Natural killer cell treated with Interleukin-12 subunit alpha and Interleukin-12 subunit beta and Interleukin-15 and Interleukin-18, amount 100 ng/mL, for 72 hours (primary cell): ENCODE results near the gene TIMM17A. TPM values are rescaled to one million over a fixed set of nuclear protein-coding genes. Genes with fewer than 3 reads are reported as not detected.

Experiments
- ATAC-seq, 2 donors: fragments of 150-1000 bp; cut with Tn5 transposase in 1 of 2; sonication (Bioruptor Pico), chemical (Tn5 transposase) in 1 of 2; 2 replicates each; pipeline ENCODE4 v1.10.0; 2021
- DNase-seq: peaks from one replicate; pipeline ENCODE4 v3.0.0; 2022; ENCODE audit warnings: low spot score
- H3K27ac Mint-ChIP-seq, 2 donors: 1 replicate in 1 of 2; 2 replicates in 1 of 2; pipeline ENCODE4 v1.8.0; 2022; ENCODE audit warnings: mixed read lengths in 2 of 2, mild to moderate bottlenecking in 1 of 2, moderate library complexity in 1 of 2
- H3K27me3 Mint-ChIP-seq, 2 donors: 1 replicate in 1 of 2; 2 replicates in 1 of 2; pipeline ENCODE4 v1.8.0; 2022; ENCODE audit warnings: mixed read lengths in 2 of 2
- H3K36me3 Mint-ChIP-seq: one replicate; pipeline ENCODE4 v1.8.0; 2022; ENCODE audit warnings: mixed read lengths
- H3K4me1 Mint-ChIP-seq, 2 donors: 1 replicate in 1 of 2; 2 replicates in 1 of 2; pipeline ENCODE4 v1.8.0; 2022; ENCODE audit warnings: low read depth in 2 of 2, mixed read lengths in 2 of 2, mild to moderate bottlenecking in 1 of 2
- H3K4me3 Mint-ChIP-seq: one replicate; pipeline ENCODE4 v1.8.0; 2022; ENCODE audit warnings: mixed read lengths
- H3K9me3 Mint-ChIP-seq: 2 replicates; pipeline ENCODE4 v1.8.0; 2022; ENCODE audit warnings: mixed read lengths
- total RNA-seq, 2 donors: library from RNA; stranded (reverse); gene quantifications; one replicate each; pipeline ENCODE4 v1.2.3, GENCODE V29; 2022

The TIMM17A gene
- 10 to 100 TPM; 81.5 to 89.5 TPM for total RNA-seq

DNA sequence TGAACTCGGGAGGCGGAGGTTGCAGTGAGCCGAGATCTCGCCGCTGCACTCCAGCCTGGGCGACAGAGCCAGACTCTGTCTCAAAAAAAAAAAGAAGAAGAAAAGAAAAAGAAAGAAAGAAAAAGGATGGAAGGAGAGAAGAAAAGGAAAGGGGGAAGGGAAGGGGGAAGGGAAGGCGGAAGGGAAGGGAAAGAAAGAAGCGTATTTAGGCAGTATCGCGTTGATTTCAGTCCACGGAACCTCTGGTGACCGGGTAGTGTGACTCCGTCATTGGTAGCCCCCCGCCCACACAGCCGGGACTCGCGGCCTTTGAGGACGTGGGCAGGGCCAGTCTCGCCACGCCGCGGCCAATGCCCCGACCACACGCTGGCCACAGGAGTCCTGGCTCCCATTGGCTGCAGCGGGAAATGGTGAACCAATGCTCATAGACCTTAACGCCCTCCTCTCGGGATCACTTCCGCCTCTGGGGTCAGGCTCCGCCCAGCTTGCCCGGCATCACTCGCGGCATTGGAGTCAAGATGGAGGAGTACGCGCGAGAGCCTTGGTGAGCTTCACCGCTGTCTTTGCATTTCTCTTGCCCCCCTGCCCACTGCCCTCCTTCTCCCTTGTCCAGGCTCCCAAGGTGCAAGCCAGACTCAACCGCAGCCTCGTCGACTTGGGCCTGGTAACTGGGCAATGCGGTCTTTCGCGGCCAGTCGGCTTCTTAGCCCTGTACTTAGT lies at the start of gene TIMM17A:
Gene TIMM17A, plus strand, starts transcription at position 495 of the 720 bp plus-strand sequence. Its CDS starts 24 bp downstream, at position 519.
- Mint-ChIP-seq H3K27me3 (no peaks in the 10 kb centered on the region), H3K27ac (peak within 1 kb of the TSS; percentile 87 to 98)
- ATAC-seq, result peak; percentile 100

DNA sequence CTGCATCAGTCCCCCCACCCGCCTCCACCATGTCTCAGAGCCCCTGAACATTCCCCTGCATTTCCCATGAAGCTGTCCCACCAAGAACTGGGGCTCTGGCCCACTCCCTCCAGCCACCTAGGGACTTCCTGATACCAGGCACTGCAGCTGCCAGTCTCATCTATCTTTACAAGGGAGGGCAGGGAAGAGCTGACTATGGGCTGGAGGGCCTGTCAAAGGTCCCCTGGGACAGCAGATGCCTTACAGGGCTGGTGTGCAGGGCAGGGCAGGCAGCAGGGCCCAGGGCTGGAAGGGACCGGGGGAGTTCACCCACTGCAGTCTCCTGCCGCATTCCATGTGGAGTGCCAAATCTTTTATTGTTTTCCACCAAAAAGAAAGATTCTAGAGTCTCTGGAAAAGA lies 49.0 kb upstream of the TIMM17A start:
- H3K4me3 Mint-ChIP-seq, result no peak overlapping the region
- no peaks in the 10 kb centered on the region for H3K9me3 Mint-ChIP-seq
- H3K36me3 Mint-ChIP-seq, result no peaks in the 10 kb centered on the region
- ATAC-seq (no peak), DNase-seq (no peak)
- no peaks in the 10 kb centered on the region for H3K4me1 Mint-ChIP-seq
- H3K27me3 Mint-ChIP-seq, result peaks cover 0 to 10% of the 10 kb centered on the region in 2 donors
- H3K27ac Mint-ChIP-seq, result no peak overlapping the region

More for the DNA sequence above, at the start of gene TIMM17A:
- H3K4me1 Mint-ChIP-seq, result peaks cover 11 to 14% of the 10 kb centered on the region in 2 donors
- peak within 1 kb of the TSS; percentile 89 for H3K4me3 Mint-ChIP-seq
- no peaks in the 10 kb centered on the region for H3K9me3 Mint-ChIP-seq
- peaks cover 4% of the 10 kb centered on the region for H3K36me3 Mint-ChIP-seq
- peak; percentile 98 for DNase-seq

DNA sequence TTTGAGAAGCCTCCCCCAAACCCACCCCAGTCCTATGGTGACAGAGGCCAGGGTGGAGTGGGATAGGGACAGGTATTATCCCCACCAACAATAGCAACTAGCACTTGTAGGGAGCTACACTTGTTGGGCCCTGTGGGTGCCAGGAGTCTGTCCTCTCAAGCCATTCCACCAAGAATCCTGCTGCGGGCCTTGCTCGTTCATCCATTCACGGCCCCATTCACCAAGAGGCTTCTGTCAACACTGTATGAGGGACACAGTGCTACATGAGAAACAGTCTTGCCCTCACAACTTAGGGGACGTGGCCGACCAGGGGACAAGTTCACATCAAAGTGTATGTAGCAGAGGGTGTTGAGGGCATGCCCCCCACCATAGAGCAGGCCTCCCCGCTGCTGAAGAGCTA lies 47.7 kb upstream of the TIMM17A start:
- no peaks in the 10 kb centered on the region for H3K4me1 Mint-ChIP-seq
- peaks cover 0 to 10% of the 10 kb centered on the region in 2 donors for H3K27me3 Mint-ChIP-seq
- ATAC-seq, result no peak
- no peak for DNase-seq
- no peak overlapping the region for H3K4me3 Mint-ChIP-seq
- no peak overlapping the region for H3K27ac Mint-ChIP-seq
- no peaks in the 10 kb centered on the region for H3K36me3 Mint-ChIP-seq
- no peaks in the 10 kb centered on the region for H3K9me3 Mint-ChIP-seq

- Mint-ChIP-seq H3K27ac (peak overlapping the region in 1 of 2 donors; percentile 22), H3K4me1 (no peaks in the 10 kb centered on the region), H3K9me3 (no peaks in the 10 kb centered on the region), H3K4me3 (no peak overlapping the region), H3K27me3 (peaks cover 17 to 18% of the 10 kb centered on the region in 2 donors), H3K36me3 (no peaks in the 10 kb centered on the region)
- ATAC-seq (no peak), DNase-seq (no peak)
Observed at GRCh38 chr1:201911826-201912571, 43.3 kb upstream of the TIMM17A start.

DNA sequence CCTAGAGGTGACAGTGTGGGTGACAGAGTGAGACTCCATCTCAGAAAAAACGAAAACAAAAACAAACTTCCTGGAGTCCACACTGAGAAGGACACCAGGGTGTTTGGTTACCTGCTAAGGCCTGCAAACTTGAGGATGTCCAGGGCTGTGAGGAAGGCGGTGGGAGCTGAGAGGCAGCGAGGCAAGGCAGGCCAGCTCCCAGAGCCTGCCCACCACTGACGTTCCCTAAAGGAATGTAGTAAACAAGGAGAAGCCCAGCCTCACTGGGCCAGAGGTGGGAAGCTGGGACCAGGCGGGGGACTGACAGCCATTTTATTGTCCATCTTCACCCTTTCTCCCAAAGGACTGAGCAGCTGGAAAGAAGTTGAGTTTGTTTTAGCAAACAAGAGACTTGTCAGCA lies 42.5 kb upstream of the TIMM17A start:
- no peaks in the 10 kb centered on the region for H3K4me1 Mint-ChIP-seq
- peaks cover 17 to 19% of the 10 kb centered on the region in 2 donors for H3K27me3 Mint-ChIP-seq
- no peak for ATAC-seq

GRCh38 chr1:201914456-201915235 lies 40.7 kb upstream of the TIMM17A start:
- H3K27ac Mint-ChIP-seq, result no peak overlapping the region
- H3K36me3 Mint-ChIP-seq, result no peaks in the 10 kb centered on the region
- peaks cover 16 to 29% of the 10 kb centered on the region in 2 donors for H3K27me3 Mint-ChIP-seq
- DNase-seq (no peak), ATAC-seq (no peak)
- H3K4me1 Mint-ChIP-seq, result no peaks in the 10 kb centered on the region
- no peaks in the 10 kb centered on the region for H3K9me3 Mint-ChIP-seq
- no peak overlapping the region for H3K4me3 Mint-ChIP-seq

More for the DNA sequence above, 42.5 kb upstream of the TIMM17A start:
- DNase-seq, result no peak
- no peak overlapping the region for H3K4me3 Mint-ChIP-seq
- no peaks in the 10 kb centered on the region for H3K36me3 Mint-ChIP-seq
- H3K9me3 Mint-ChIP-seq, result no peaks in the 10 kb centered on the region
- H3K27ac Mint-ChIP-seq, result peak overlapping the region in 1 of 2 donors; percentile 22

GRCh38 chr1:201916649-201917249 lies 38.6 kb upstream of the TIMM17A start:
- Mint-ChIP-seq H3K27me3 (peaks cover 16 to 29% of the 10 kb centered on the region in 2 donors), H3K4me3 (no peak overlapping the region), H3K27ac (no peak overlapping the region), H3K4me1 (no peaks in the 10 kb centered on the region), H3K9me3 (no peaks in the 10 kb centered on the region), H3K36me3 (no peaks in the 10 kb centered on the region)
- DNase-seq (no peak), ATAC-seq (peak in 1 of 2 donors; percentile 45)

GRCh38 chr1:201917362-201918033 lies 37.8 kb upstream of the TIMM17A start:
- no peaks in the 10 kb centered on the region for H3K36me3 Mint-ChIP-seq
- H3K27ac Mint-ChIP-seq, result no peak overlapping the region
- H3K4me3 Mint-ChIP-seq, result no peak overlapping the region
- no peaks in the 10 kb centered on the region for H3K9me3 Mint-ChIP-seq
- DNase-seq (no peak), ATAC-seq (no peak)
- H3K27me3 Mint-ChIP-seq, result peaks cover 18 to 35% of the 10 kb centered on the region in 2 donors
- H3K4me1 Mint-ChIP-seq, result no peaks in the 10 kb centered on the region

DNA sequence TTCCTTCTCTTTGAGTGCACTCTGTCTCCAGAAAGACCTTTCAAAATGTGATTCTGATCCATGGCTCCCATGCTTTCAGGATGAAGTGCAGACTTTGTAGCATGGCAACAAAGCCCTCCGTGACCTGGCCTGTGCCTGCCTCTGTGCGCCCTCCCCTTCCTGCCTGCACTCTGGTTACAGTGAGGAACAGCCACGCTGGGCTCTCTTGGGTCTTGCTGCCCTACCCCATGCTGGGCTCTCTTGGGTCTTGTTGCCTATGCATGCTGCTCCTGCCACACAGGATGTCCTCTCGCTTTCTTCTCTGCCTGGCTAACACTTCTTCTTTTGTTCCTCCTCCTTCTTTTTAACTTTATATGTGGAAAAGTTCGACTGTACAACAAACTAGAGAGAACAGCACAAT lies 37.0 kb upstream of the TIMM17A start:
- Mint-ChIP-seq H3K9me3 (no peaks in the 10 kb centered on the region), H3K4me3 (no peak overlapping the region), H3K27me3 (peaks cover 18 to 36% of the 10 kb centered on the region in 2 donors), H3K27ac (no peak overlapping the region), H3K4me1 (no peaks in the 10 kb centered on the region), H3K36me3 (no peaks in the 10 kb centered on the region)
- no peak for DNase-seq
- no peak for ATAC-seq

DNA sequence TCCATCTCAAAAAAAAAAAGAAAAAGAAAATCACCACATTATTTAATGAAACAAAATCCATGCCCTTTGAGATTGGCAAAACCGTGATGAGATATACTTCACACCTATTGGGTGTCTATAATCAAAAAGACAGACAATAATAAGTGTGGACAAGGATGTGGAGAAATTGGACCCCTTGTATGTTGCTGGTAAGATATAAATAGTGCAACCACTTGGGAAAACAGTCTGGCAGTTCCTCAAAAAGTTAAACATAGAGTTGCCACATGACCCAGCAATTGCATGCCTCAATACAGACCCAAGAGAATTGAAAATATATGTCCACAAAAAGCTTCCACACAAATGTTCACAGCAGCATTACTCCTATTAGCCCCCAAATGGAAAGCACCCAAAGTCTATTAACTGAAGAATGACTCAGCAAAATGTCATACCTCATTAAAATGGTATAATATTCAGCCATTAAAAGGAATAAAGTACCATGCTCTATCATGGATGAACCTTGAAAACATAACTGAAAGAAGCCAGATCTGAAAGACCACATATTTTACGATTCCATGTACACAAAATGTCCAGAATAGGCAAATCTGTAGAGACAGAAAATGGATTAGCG lies 33.2 kb upstream of the TIMM17A start:
- Mint-ChIP-seq H3K9me3 (no peaks in the 10 kb centered on the region), H3K4me3 (no peak overlapping the region), H3K36me3 (no peaks in the 10 kb centered on the region), H3K27me3 (peaks cover 16 to 25% of the 10 kb centered on the region in 2 donors), H3K4me1 (no peaks in the 10 kb centered on the region), H3K27ac (no peak overlapping the region)
- DNase-seq (no peak), ATAC-seq (no peak)

- no peaks in the 10 kb centered on the region for H3K4me1 Mint-ChIP-seq
- DNase-seq (no peak), ATAC-seq (no peak)
- H3K9me3 Mint-ChIP-seq, result no peaks in the 10 kb centered on the region
- no peaks in the 10 kb centered on the region for H3K36me3 Mint-ChIP-seq
- H3K27me3 Mint-ChIP-seq, result peaks cover 15% of the 10 kb centered on the region in 2 donors
- H3K27ac Mint-ChIP-seq, result no peak overlapping the region
- H3K4me3 Mint-ChIP-seq, result no peak overlapping the region
Observed at GRCh38 chr1:201925301-201925567, 30.1 kb upstream of the TIMM17A start.

DNA sequence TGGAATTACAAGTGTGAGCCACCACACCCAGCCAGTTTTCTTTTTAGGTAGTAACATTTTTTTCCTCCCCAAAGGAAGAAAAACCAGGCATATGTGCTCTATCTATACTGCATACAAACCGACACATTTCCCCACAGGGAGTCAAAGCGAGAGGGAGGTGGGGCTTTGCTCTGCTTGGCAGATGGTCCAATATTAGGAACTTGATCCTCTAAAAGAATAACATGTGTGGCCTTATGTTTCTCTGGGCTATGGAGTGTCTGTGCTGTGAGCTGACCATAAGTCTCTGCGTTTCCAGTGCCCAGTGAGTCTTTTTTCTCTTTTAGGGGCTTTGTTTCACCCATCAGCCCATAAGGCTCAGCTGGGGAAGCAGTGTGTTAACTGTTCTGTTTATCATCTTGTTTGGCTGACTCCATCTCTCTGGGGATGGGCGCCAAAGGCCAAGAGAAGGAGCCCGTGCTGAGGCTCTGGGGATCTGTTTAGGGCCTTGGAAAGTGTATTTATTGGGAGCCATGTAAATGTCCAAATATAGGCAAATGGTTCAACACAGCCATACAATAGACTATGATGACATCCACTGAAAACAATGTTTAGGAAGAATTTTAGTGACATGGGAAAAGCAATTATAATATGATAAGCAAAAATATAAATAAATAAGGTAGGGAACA lies 29.2 kb upstream of the TIMM17A start:
- Mint-ChIP-seq H3K4me3 (no peak overlapping the region), H3K27ac (no peak overlapping the region), H3K27me3 (peaks cover 12 to 15% of the 10 kb centered on the region in 2 donors), H3K36me3 (no peaks in the 10 kb centered on the region), H3K4me1 (no peaks in the 10 kb centered on the region), H3K9me3 (no peaks in the 10 kb centered on the region)
- ATAC-seq, result no peak
- no peak for DNase-seq
